GM18951 (cell line): ENCODE results near the gene SVIL.
A peak's percentile ranks its signal among the peaks of the same experiment; 100 is the strongest.

ENCODE experiments used
- POLR2A ChIP-seq: IDR thresholded peaks from 4 replicates; pipeline ENCODE4 v1.6.1; 2011; ENCODE audit warnings: mild to moderate bottlenecking; ENCODE audit not compliant: insufficient read length, insufficient read depth; ENCODE audit errors: extremely low read depth
- in situ Hi-C: fragments of 300-500 bp; cut with MboI; formaldehyde crosslinking; loops from one replicate; pipeline ENCODE4 v1.12.0; 2022; ENCODE audit warnings: low sequenced_read_pairs, mixed read lengths, inconsistent platforms; ENCODE audit not compliant: unreplicated experiment

The SVIL gene

GRCh38 chr10:29411666-29412315 lies 223.0 kb downstream of the SVIL start:
- TF ChIP-seq POLR2A: no peak
- in situ Hi-C loops: no loop called here

- in situ Hi-C loops: no loop called here
- TF ChIP-seq POLR2A: peak; percentile 63
Observed at GRCh38 chr10:29409241-29410054, 225.3 kb downstream of the SVIL start.

- in situ Hi-C loops: no loop called here
- TF ChIP-seq POLR2A: no peak
Observed at GRCh38 chr10:29408847-29409240, 225.9 kb downstream of the SVIL start.
